ENCODE data around the gene SFXN4.

Gene SFXN4

GRCh38 chr10:119209736-119210355, 44.3 kb upstream of the SFXN4 start (continued):
- TF ChIP-seq POU6F1 (CRISPR knock-in tag; IDR thresholded peaks at IDR 0.05; ENCODE audit: borderline replicate concordance, low read depth) (no peak), RARB (CRISPR knock-in tag; IDR thresholded peaks at IDR 0.05) (no peak), ESRRG (CRISPR knock-in tag; IDR thresholded peaks at IDR 0.05) (no peak), ISL1 (CRISPR knock-in tag; IDR thresholded peaks at IDR 0.05) (no peak), TSHZ2 (CRISPR knock-in tag; IDR thresholded peaks at IDR 0.05) (no peak)

- peak; percentile 28 for ATAC-seq
- no peak for TF ChIP-seq ESRRG (CRISPR knock-in tag; IDR thresholded peaks at IDR 0.05)
- TF ChIP-seq GLIS3 (CRISPR knock-in tag; IDR thresholded peaks at IDR 0.05) = no peak
- TF ChIP-seq POU6F1 (CRISPR knock-in tag; IDR thresholded peaks at IDR 0.05; ENCODE audit: borderline replicate concordance, low read depth) = no peak
- no peak for TF ChIP-seq ZNF70 (CRISPR knock-in tag; IDR thresholded peaks at IDR 0.05)
- no peak for TF ChIP-seq OSR1 (CRISPR knock-in tag; IDR thresholded peaks at IDR 0.05)
- TF ChIP-seq BACH2 (CRISPR knock-in tag; IDR thresholded peaks at IDR 0.05; ENCODE audit: borderline replicate concordance) = no peak
- TF ChIP-seq TSHZ2 (CRISPR knock-in tag; IDR thresholded peaks at IDR 0.05) = no peak
- no peak for TF ChIP-seq CREB5 (CRISPR knock-in tag; IDR thresholded peaks at IDR 0.05; ENCODE audit: low read depth)
- no peak for TF ChIP-seq ZFP30 (CRISPR knock-in tag; IDR thresholded peaks at IDR 0.05)
- TF ChIP-seq ZNF565 (CRISPR knock-in tag; conservative IDR thresholded peaks at IDR 0.05; ENCODE audit: low read depth) = no peak
- no peak for TF ChIP-seq PPARA (CRISPR knock-in tag; IDR thresholded peaks at IDR 0.05; ENCODE audit: borderline replicate concordance)
- TF ChIP-seq ZFP3 (CRISPR knock-in tag; IDR thresholded peaks at IDR 0.05) = no peak
- no peak for TF ChIP-seq TCF4 (CRISPR knock-in tag; IDR thresholded peaks at IDR 0.05; ENCODE audit: borderline replicate concordance)
- TF ChIP-seq TOX (CRISPR knock-in tag; IDR thresholded peaks at IDR 0.05; ENCODE audit: borderline replicate concordance) = no peak
- TF ChIP-seq SNAI2 (CRISPR knock-in tag; IDR thresholded peaks at IDR 0.05) = no peak
- TF ChIP-seq ZNF8 (CRISPR knock-in tag; IDR thresholded peaks at IDR 0.05) = no peak
- no peak for TF ChIP-seq ZC3H10 (CRISPR knock-in tag; IDR thresholded peaks at IDR 0.05)
- TF ChIP-seq CSDC2 (CRISPR knock-in tag; IDR thresholded peaks at IDR 0.05) = no peak
- TF ChIP-seq PATZ1 (CRISPR knock-in tag; IDR thresholded peaks at IDR 0.05; ENCODE audit: borderline replicate concordance) = no peak
Observed at GRCh38 chr10:119209035-119209735, 43.7 kb upstream of the SFXN4 start.
